Panc1 (cell line): ENCODE results near the gene ITM2A. TPM values are rescaled to one million over a fixed set of nuclear protein-coding genes. Genes with fewer than 3 reads are reported as not detected.

ENCODE experiments used
- ATAC-seq: fragments of 200-7000 bp; cut with Tn5 transposase; 2 replicates; pipeline ENCODE4 v1.9.1; 2020; ENCODE audit warnings: mild to moderate bottlenecking, moderate library complexity
- BruUV-seq: library from RNA; stranded (reverse); fragments of 400-500 nt; replicated peaks from 2 replicates; lab custom pipeline; 2021; lab: Mats Ljungman, UMichigan
- CTCF ChIA-PET: fragments of 300-600 bp; sonication (Branson Sonifier 250); formaldehyde crosslinking; loops from one replicate; lab custom pipeline; 2022; ENCODE audit warnings: antibody characterized with exemption; lab: Charles Lee
- POLR2A ChIA-PET: fragments of 300-600 bp; sonication (Branson Sonifier 250); formaldehyde crosslinking; loops from one replicate; lab custom pipeline; 2022; ENCODE audit warnings: antibody characterized with exemption; lab: Charles Lee
- DNase-seq: peaks from one replicate; pipeline ENCODE4 v3.0.0-alpha.2; 2010; ENCODE audit warnings: low read depth, low spot score
- H3K27ac ChIP-seq: 2 replicates; pipeline ENCODE4 v1.5.1; 2011; ENCODE audit warnings: mild to moderate bottlenecking, low read length, inconsistent platforms
- H3K27me3 ChIP-seq: fragments of 200-500 bp; sonication (Bioruptor generic); 2 replicates; pipeline ENCODE4 v1.6.0; 2014; ENCODE audit warnings: low read length, inconsistent platforms; ENCODE audit not compliant: control insufficient read depth, insufficient read depth
- H3K36me3 ChIP-seq: fragments of 200-500 bp; sonication (Bioruptor generic); 2 replicates; pipeline ENCODE4 v1.5.1; 2014; ENCODE audit warnings: inconsistent platforms, mild to moderate bottlenecking, low read length, moderate library complexity; ENCODE audit not compliant: control insufficient read depth, insufficient read depth
- H3K4me1 ChIP-seq: 2 replicates; pipeline ENCODE4 v1.5.1; 2011; ENCODE audit warnings: inconsistent platforms, mild to moderate bottlenecking, low read length, moderate library complexity; ENCODE audit not compliant: control insufficient read depth, insufficient read depth
- H3K4me3 ChIP-seq, 2 experiments: 2 replicates each; pipeline ENCODE4 v1.5.1; 2011 to 2012; ENCODE audit warnings: low read depth in 2 of 2, low read length in 2 of 2, mild to moderate bottlenecking in 2 of 2, inconsistent platforms in 1 of 2, moderate library complexity in 1 of 2
- H3K9me3 ChIP-seq: fragments of 200-500 bp; sonication (Bioruptor generic); 2 replicates; pipeline ENCODE4 v1.5.1; 2014; ENCODE audit warnings: low read depth, mild to moderate bottlenecking, inconsistent platforms, low read length, moderate library complexity; ENCODE audit not compliant: control insufficient read depth, insufficient read depth
- REST ChIP-seq, 2 experiments: IDR thresholded peaks; 2 replicates each; pipeline ENCODE4 v1.6.1; 2011 to 2012; ENCODE audit warnings: low read depth in 2 of 2, control low read depth in 1 of 2, low read length in 1 of 2, mild to moderate bottlenecking in 1 of 2, moderate library complexity in 1 of 2; ENCODE audit not compliant: insufficient read depth in 1 of 2
- TCF7L2 ChIP-seq: IDR thresholded peaks from 2 replicates; pipeline ENCODE4 v1.6.1; 2011; ENCODE audit warnings: mild to moderate bottlenecking, low read depth, low read length, inconsistent platforms
- in situ Hi-C: cut with HindIII; loops from 2 replicates; pipeline ENCODE4 v1.10.0; 2016; ENCODE audit warnings: low sequenced_read_pairs, low pct_unique_long_range_greater_than_20kb
- intact Hi-C: fragments of 100-400 bp; cut with micrococcal nuclease; formaldehyde crosslinking; loops from one replicate; pipeline ENCODE4 v1.10.0; 2022; ENCODE audit not compliant: unreplicated experiment
- total RNA-seq: library from RNA; stranded (reverse); gene quantifications from one replicate; pipeline ENCODE4 v1.2.1, GENCODE V29; 2021; ENCODE audit not compliant: unreplicated experiment

Gene ITM2A
- total RNA-seq, 1 experiment from 2014 or later = 0.49 TPM

GRCh38 chrX:79325263-79325958 is 41.7 kb downstream of the ITM2A start:
- ChIA-PET POLR2A (no interaction called here), CTCF (no interaction called here)
- Histone ChIP-seq H3K36me3 (no peaks in the 10 kb centered on the region), H3K27ac (no peak overlapping the region), H3K27me3 (no peaks in the 10 kb centered on the region), H3K4me1 (no peaks in the 10 kb centered on the region), H3K4me3 (no peak overlapping the region), H3K9me3 (no peaks in the 10 kb centered on the region)
- TF ChIP-seq TCF7L2 (no peak), REST (IDR thresholded peaks at IDR 0.05; ENCODE audit: insufficient read depth in 1 of 2, low read depth in 2 of 2, low read length in 1 of 2) (no peak)
- intact Hi-C loops = no loop called here
- no TSS peak for BruUV-seq
- no peak for ATAC-seq
- no peak for DNase-seq
- in situ Hi-C loops = no loop called here

Other genes with a start within 250 kb of the ITM2A start
- gene GPR174, start 222.6 kb downstream of the ITM2A start, total RNA-seq = 0.03 TPM